Activated naive CD8-positive, alpha-beta T cell treated with anti-CD3 and anti-CD28 coated beads for 36 hours (primary cell): ENCODE results near the gene CHDH. TPM values are rescaled to one million over a fixed set of nuclear protein-coding genes. Genes with fewer than 3 reads are reported as not detected.

ENCODE experiments used
- DNase-seq: peaks from one replicate; pipeline ENCODE4 v3.0.0; 2021
- H3K27ac Mint-ChIP-seq: one replicate; pipeline ENCODE4 v1.8.0; 2022; ENCODE audit warnings: mild to moderate bottlenecking, moderate library complexity, mixed read lengths
- H3K27me3 Mint-ChIP-seq: one replicate; pipeline ENCODE4 v1.8.0; 2022; ENCODE audit warnings: mild to moderate bottlenecking, mixed read lengths
- H3K36me3 Mint-ChIP-seq: one replicate; pipeline ENCODE4 v1.8.0; 2021; ENCODE audit warnings: mild to moderate bottlenecking, mixed read lengths
- H3K4me1 Mint-ChIP-seq: one replicate; pipeline ENCODE4 v1.8.0; 2021; ENCODE audit warnings: mixed read lengths
- H3K4me3 Mint-ChIP-seq: one replicate; pipeline ENCODE4 v1.8.0; 2022; ENCODE audit warnings: mild to moderate bottlenecking, moderate library complexity, mixed read lengths
- H3K9me3 Mint-ChIP-seq: one replicate; pipeline ENCODE4 v1.8.0; 2022; ENCODE audit warnings: mixed read lengths
- total RNA-seq, 2 experiments: library from RNA; stranded (reverse); gene quantifications; one replicate each; pipeline ENCODE4 v1.2.3, GENCODE V29; 2021

Gene CHDH
- total RNA-seq, 2 experiments from 2014 or later: 0.08 to 0.10 TPM

GRCh38 chr3:53778153-53778552 lies 68.1 kb downstream of the CHDH start:
- H3K36me3 Mint-ChIP-seq: no peaks in the 10 kb centered on the region
- H3K27ac Mint-ChIP-seq: no peak overlapping the region
- no peaks in the 10 kb centered on the region for H3K27me3 Mint-ChIP-seq
- H3K9me3 Mint-ChIP-seq: no peaks in the 10 kb centered on the region
- no peak overlapping the region for H3K4me3 Mint-ChIP-seq
- no peak for DNase-seq
- H3K4me1 Mint-ChIP-seq: no peaks in the 10 kb centered on the region

DNA sequence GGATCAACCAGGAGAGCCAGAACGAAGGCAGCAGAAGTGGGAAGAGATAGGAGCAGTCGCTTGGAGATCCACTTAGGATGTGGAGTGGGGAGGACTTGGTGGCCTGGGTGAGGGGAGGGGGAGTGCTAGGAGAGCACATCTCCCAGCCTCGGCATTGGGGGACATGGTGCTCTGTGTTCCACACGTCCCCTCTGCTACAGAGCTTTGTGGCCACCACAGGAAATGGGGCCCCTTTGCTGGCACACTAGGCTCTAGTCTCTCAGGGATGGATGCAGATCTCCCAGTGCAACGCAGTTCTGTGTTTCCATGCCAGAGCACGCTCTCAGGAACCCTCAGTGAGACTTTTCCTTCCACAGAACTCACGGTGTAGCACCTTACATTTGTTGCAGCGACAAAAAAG lies 68.8 kb downstream of the CHDH start:
- Mint-ChIP-seq H3K9me3 (no peaks in the 10 kb centered on the region), H3K4me3 (no peak overlapping the region), H3K36me3 (no peaks in the 10 kb centered on the region), H3K27ac (no peak overlapping the region), H3K4me1 (no peaks in the 10 kb centered on the region), H3K27me3 (no peaks in the 10 kb centered on the region)
- no peak for DNase-seq

DNA sequence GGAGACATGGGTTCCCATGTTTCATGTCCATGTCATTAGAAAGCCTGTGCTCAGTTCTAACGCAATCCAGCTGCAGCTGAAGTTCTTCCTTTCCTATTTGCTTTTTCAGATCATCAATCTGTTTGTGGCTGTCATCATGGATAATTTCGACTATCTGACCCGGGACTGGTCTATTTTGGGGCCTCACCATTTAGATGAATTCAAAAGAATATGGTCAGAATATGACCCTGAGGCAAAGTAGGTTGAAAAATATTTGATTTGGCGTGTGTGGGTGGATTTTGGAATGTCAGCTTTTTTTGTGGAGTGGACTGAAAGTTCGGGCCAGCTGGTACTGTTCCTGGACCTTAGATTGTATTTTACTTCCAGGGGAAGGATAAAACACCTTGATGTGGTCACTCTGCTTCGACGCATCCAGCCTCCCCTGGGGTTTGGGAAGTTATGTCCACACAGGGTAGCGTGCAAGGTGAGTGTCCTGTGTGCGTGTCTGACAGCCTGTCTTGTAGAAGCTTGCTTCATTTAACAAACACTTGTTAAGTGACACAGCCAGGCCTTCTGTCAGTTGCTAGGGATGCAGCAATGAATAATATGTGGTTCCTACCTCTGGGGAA lies 69.6 kb downstream of the CHDH start:
- Mint-ChIP-seq H3K9me3 (no peaks in the 10 kb centered on the region), H3K4me3 (no peak overlapping the region), H3K36me3 (no peaks in the 10 kb centered on the region), H3K27me3 (no peaks in the 10 kb centered on the region), H3K4me1 (no peaks in the 10 kb centered on the region), H3K27ac (no peak overlapping the region)
- DNase-seq: no peak

DNA sequence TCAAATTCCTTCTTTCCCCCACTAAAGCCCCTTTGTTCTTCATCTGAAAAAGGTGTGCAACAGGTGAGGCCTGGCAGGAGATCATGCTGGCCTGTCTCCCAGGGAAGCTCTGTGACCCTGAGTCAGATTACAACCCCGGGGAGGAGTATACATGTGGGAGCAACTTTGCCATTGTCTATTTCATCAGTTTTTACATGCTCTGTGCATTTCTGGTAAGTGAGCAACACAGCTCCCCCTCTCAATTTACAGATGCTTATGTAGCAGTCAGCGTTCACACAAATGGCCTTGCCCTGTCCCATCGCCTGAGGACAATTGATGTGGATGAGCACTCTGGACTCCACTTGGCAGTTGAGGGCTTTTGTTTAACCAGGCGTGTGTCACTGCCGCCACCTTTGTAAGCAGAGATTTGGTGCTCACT lies 70.4 kb downstream of the CHDH start:
- Mint-ChIP-seq H3K27me3 (no peaks in the 10 kb centered on the region), H3K4me1 (no peaks in the 10 kb centered on the region), H3K4me3 (no peak overlapping the region)

DNA sequence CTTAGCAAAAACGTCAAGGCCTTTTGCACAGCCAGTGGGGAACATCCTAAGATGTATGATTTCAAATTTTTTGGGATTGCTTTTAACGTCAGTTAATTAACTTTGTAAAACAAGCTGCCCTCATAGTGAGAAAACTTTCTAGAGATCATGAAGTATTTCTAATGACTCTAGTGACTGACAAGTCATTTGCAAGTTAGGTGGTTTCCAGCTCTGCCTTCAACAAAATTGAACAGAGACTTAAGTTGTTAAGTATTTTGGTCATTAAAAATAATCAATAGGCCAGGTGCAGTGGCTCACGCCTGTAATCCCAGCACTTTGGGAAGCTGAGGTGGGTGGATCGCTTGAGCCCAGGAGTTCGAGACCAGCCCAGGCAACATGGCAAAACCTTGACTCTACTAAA lies 71.2 kb downstream of the CHDH start:
- Mint-ChIP-seq H3K4me1 (no peaks in the 10 kb centered on the region), H3K36me3 (no peaks in the 10 kb centered on the region), H3K9me3 (no peaks in the 10 kb centered on the region), H3K4me3 (no peak overlapping the region), H3K27me3 (no peaks in the 10 kb centered on the region), H3K27ac (no peak overlapping the region)
- DNase-seq: no peak

More for the DNA sequence above, 70.4 kb downstream of the CHDH start:
- Mint-ChIP-seq H3K27ac (no peak overlapping the region), H3K36me3 (no peaks in the 10 kb centered on the region), H3K9me3 (no peaks in the 10 kb centered on the region)
- no peak for DNase-seq

GRCh38 chr3:53774414-53774813 lies 71.8 kb downstream of the CHDH start:
- Mint-ChIP-seq H3K4me1 (no peaks in the 10 kb centered on the region), H3K36me3 (no peaks in the 10 kb centered on the region), H3K27ac (no peak overlapping the region), H3K9me3 (no peaks in the 10 kb centered on the region), H3K4me3 (no peak overlapping the region), H3K27me3 (no peaks in the 10 kb centered on the region)
- DNase-seq: no peak

DNA sequence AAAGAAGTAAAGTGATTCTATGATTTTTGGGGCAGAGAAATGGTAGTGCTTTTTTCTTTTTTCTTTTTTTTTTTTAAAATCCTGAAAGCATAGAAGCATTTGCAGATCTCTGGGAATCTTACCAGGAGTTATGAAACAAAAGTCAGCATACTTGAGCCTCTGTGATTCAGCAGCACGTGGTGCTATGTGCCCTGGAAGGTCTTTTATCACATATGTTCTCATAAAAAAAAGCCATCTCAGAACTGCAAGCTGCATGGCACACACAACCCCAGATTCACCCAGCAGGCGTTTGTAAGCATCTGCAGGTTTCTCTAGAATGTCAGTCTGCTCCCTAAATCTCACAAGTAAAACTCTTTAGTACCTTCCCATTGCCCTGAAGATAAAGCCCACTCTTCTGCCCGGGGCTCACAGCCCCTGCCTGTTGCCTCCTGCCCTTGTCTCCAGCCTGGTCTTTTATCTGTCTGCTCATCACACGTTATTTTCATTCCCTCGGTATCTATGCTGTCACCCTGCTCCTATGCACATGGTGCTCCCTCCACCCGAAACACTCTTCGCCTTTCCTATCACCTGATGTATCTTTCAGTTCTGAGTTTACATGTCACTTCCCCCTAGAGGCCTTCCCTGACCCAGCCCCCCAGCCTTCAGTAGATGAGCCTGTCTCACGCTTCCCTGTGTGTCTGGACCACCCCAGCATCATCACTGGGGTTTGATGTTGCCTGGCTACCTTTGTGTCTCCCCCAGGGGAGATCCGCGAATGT lies 72.4 kb downstream of the CHDH start:
- Mint-ChIP-seq H3K27me3 (no peaks in the 10 kb centered on the region), H3K4me3 (no peak overlapping the region), H3K36me3 (no peaks in the 10 kb centered on the region), H3K9me3 (no peaks in the 10 kb centered on the region), H3K4me1 (no peaks in the 10 kb centered on the region), H3K27ac (no peak overlapping the region)
- no peak for DNase-seq

DNA sequence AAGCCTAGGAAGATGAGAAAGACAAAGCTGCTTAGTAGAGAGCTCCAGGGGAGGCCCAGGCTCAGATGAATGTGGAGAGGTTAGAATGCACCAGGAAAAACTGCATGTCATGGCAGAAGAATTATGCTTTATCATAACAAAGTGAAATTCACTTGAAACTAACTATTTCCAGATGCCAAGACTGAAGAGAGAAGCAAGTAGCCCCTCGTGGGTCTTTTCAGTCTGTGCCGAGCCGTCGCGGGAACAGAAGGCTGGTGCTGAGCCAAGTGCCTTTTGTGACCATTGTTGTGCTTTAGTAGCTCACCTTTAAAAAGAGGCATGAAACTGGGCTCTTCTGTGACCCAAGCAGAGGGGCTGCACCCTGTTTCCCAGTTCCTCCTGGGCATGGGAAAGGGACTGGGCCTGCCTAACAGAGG lies 73.2 kb downstream of the CHDH start:
- Mint-ChIP-seq H3K4me1 (no peaks in the 10 kb centered on the region), H3K9me3 (no peaks in the 10 kb centered on the region), H3K36me3 (no peaks in the 10 kb centered on the region)

DNA sequence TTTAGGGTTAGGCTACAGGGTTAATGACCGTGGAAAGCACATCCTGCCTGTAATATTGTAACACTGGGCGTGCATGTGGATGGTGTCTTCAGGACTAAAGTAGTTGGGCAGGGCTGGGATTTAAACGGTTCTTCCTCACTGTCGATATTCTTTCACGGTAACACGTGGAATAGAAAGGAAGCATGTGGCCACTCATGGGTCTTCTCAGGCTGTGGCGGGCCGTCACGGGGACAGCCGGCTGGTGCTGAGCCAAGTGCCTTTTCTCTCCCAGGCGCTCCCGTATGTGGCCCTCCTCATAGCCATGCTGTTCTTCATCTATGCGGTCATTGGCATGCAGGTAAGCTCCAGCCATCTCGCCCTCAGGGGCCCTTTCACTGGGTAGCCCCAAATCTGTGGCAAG lies 73.7 kb downstream of the CHDH start:
- H3K27ac Mint-ChIP-seq: no peak overlapping the region
- H3K4me3 Mint-ChIP-seq: no peak overlapping the region
- no peaks in the 10 kb centered on the region for H3K9me3 Mint-ChIP-seq
- H3K27me3 Mint-ChIP-seq: no peaks in the 10 kb centered on the region
- DNase-seq: no peak
- H3K4me1 Mint-ChIP-seq: no peaks in the 10 kb centered on the region
- H3K36me3 Mint-ChIP-seq: no peaks in the 10 kb centered on the region

More for the DNA sequence above, 73.2 kb downstream of the CHDH start:
- Mint-ChIP-seq H3K27ac (no peak overlapping the region), H3K27me3 (no peaks in the 10 kb centered on the region), H3K4me3 (no peak overlapping the region)
- DNase-seq: no peak

- H3K27me3 Mint-ChIP-seq: no peaks in the 10 kb centered on the region
- no peak overlapping the region for H3K27ac Mint-ChIP-seq
- no peaks in the 10 kb centered on the region for H3K9me3 Mint-ChIP-seq
- H3K4me1 Mint-ChIP-seq: no peaks in the 10 kb centered on the region
- H3K36me3 Mint-ChIP-seq: no peaks in the 10 kb centered on the region
- DNase-seq: no peak
- no peak overlapping the region for H3K4me3 Mint-ChIP-seq
These were observed 77.5 kb downstream of the CHDH start for GRCh38 chr3:53768478-53769459.

- Mint-ChIP-seq H3K27me3 (no peaks in the 10 kb centered on the region), H3K4me1 (no peaks in the 10 kb centered on the region), H3K27ac (no peak overlapping the region), H3K36me3 (no peaks in the 10 kb centered on the region), H3K4me3 (no peak overlapping the region), H3K9me3 (no peaks in the 10 kb centered on the region)
- no peak for DNase-seq
These were observed 79.5 kb downstream of the CHDH start for GRCh38 chr3:53766706-53767105.

DNA sequence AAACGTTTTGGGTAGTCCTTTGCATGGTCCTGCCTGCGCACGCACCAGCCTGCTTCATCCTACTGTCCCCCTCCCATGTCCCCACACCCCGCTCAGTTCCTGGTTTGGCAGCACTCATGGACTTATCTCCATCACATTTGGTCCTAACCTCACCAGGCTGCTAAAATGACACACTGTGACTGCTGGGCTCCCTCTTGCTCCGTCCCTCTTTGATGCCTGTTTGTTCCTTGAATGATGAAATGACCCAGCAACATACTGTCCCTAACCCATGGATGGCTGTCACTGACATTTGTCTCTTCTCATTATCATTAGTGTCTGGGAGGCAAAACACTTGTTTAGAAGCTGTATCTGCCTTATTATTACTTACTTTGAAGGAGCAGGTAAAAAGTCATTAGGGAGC lies 80.5 kb downstream of the CHDH start:
- no peaks in the 10 kb centered on the region for H3K4me1 Mint-ChIP-seq
- no peaks in the 10 kb centered on the region for H3K9me3 Mint-ChIP-seq
- DNase-seq: no peak
- no peaks in the 10 kb centered on the region for H3K27me3 Mint-ChIP-seq
- no peak overlapping the region for H3K4me3 Mint-ChIP-seq
- no peak overlapping the region for H3K27ac Mint-ChIP-seq
- H3K36me3 Mint-ChIP-seq: no peaks in the 10 kb centered on the region

- no peaks in the 10 kb centered on the region for H3K36me3 Mint-ChIP-seq
- H3K9me3 Mint-ChIP-seq: no peaks in the 10 kb centered on the region
- H3K27ac Mint-ChIP-seq: no peak overlapping the region
- H3K4me3 Mint-ChIP-seq: no peak overlapping the region
- H3K4me1 Mint-ChIP-seq: no peaks in the 10 kb centered on the region
- H3K27me3 Mint-ChIP-seq: no peaks in the 10 kb centered on the region
- no peak for DNase-seq
These were observed 82.0 kb downstream of the CHDH start for GRCh38 chr3:53764026-53764775.

DNA sequence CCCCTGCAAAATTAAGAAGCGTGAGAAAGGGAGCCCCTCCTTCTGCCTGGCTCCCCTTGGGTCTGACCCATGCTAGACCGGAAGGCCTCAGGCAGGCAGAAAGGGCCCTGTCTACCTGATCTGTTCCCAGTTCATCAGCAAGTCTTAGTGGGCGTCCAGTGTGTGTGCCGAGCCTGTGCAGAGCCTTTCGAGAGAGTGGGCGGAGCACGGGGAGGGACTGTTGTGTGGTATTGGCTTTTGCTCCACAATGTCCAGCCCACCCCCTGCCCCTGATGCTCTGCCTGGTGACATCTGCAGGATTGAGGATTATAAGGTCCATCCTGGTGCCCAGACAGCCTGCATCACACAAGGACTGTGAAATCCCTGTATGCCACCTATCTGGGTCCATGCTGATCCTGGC lies 82.9 kb downstream of the CHDH start:
- Mint-ChIP-seq H3K27me3 (peaks cover 4% of the 10 kb centered on the region), H3K9me3 (no peaks in the 10 kb centered on the region), H3K36me3 (no peaks in the 10 kb centered on the region), H3K4me3 (no peak overlapping the region), H3K27ac (no peak overlapping the region), H3K4me1 (no peaks in the 10 kb centered on the region)
- no peak for DNase-seq
